GM21423 (cell line): ENCODE data around the gene ERI3.

ENCODE experiments used
- ATAC-seq: cut with Tn5 transposase; IDR thresholded peaks from one replicate; pipeline ENCODE4 v1.9.1; 2021; ENCODE audit warnings: mild to moderate bottlenecking, moderate library complexity; ENCODE audit not compliant: unreplicated experiment

Gene ERI3

GRCh38 chr1:44263568-44264450 is 91.2 kb downstream of the ERI3 start:
- ATAC-seq = no peak

DNA sequence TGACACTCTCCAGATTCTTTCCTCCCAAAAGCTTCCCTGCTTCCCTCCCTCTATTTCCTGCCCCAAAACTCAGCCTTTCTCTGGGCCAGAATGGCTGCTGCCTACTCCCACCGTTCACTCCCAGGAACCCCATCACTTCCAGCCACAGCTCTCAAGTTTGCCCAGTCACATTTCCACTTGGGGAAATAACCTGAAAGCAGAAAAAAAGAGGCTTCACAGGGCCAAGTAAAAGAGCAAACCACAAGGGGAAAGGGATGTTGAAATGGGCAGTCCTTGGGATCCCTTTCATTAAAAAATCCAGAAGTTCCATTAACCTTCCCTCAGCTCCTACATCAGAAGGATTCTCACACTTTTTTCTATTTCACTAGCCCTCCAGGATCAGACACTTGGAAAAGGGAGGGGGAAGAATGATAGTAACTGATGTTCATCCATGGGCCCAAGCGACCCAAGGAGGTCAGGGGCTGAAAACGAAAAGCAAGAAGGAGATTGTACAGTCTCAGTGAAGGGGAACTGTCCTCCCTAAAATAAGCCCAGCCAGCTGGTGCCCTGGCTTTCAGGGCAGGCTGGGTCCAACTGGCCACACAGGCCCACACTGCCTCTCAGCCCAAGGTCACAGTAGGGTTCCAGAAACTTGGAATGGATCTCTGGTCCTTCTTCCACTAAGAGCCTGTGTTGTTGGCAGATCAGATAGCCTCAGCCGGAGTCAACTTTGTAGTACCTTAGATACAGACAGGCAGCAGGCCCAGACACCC is 92.1 kb downstream of the ERI3 start:
- ATAC-seq = no peak

DNA sequence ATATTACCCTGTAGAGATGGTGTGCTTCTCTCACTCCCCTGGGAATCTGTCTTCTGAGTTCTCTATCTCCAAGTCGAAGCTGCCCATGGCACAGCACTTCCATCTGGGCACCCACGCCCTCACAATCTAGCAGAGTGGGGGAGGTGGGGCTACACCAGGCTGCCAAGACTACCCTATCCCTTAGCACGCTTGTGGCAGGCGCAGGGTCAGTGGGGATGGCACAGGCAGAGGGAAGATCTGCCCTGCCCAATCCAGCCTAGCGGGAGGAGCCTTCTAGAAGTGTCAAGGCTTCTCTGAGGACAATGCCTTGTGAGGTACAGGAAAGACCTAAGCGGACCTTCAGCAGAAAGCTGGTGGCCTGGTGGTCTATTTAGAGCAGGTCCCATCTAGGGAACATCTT is 92.6 kb downstream of the ERI3 start:
- ATAC-seq = no peak

- ATAC-seq = no peak
Observed at GRCh38 chr1:44261962-44262361, 93.1 kb downstream of the ERI3 start.

DNA sequence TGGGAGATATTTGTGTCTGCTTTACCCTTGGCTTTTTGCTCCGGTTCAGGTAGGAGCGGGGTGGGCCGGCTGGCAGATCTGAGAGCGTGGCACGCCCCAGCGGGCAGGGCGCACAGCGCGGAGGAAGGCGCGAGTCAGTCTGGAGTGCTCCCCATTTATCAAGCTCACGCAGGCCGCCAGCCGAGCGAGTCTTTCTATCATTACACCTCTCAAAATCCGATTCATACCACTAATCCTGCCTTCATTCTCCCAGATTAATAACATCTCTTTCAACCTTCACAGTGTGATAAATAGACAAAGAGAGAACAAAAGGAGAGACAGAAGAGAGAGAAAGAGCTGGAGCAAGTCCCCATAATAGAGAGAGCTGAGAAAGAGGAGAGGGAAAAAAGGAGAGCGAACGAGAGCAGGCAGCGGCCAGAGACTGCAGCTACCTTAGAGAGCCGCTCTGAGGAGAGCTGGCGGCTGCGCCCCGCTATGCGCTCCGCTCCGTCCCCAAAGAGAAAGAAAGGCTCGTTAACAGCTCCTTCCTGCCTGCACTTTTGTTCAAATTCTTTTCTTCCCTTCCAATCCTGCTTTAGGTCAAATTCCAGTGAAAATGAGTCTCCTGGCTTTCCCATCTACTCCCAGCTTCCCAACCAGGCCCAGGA is 93.8 kb downstream of the ERI3 start:
- no peak for ATAC-seq

DNA sequence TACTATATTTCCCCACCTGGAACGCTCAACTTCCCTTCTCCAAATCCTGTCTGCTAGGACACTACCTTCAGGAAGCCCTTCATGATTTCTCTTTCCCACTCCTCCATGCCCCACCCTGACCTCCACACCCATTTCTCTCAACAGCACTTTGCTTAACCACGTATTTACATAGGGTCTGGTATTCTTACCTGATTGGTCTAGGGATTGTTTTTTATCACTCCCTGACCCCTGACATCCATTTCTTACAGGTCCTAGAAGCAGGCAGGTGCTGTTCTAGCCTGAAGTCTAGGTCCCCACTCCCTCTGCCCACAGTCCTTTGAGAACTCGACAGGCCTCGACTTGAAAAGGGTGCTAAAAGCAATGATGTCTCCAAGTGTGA is 94.3 kb downstream of the ERI3 start:
- ATAC-seq = no peak

DNA sequence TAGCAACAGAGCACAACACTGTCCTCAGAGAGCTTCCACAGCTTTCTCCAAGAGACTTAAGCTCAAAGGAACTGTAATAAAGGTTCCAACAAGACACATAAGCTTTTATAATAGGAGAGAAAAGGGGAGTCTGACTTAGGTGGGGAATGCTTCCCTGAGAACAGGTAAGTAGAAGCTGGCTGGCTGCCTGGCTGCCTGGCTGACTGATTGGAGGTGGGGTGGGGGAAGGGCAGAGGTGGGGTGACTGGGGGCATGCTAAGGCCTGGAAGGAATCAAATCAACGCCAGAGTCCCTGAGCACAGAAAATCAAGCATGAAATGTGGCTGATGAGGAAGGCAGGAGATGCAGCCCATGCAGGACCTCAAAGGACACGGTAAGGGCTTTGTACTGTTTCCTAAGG is 96.0 kb downstream of the ERI3 start:
- no peak for ATAC-seq

- ATAC-seq = no peak
Observed at GRCh38 chr1:44256762-44257554, 98.1 kb downstream of the ERI3 start.

DNA sequence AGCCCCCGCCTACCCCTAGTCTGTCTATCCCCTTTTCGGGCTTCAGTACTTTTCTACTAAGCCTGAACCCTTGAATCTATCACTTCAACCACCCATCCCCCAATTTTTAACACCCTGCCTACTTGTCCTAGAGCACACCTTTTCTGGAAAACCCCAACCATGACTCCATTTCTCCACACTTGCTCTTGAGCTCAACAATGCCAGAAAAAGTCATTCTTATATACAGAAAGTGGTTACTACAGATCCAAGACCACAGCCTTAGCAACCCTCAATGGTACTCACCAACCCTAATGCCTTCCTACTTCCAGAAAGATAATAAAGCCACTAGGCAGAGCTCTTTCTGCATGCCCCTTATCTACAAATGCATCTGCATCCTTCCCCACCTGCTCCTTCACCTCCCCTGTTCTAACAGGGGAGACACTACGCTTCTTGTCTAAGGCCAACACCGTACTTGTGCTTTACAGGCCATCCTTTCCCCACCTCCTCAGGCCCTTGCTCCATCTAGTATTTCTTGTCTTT is 100.6 kb downstream of the ERI3 start:
- no peak for ATAC-seq

- ATAC-seq = no peak
Observed at GRCh38 chr1:44251989-44252671, 102.9 kb downstream of the ERI3 start.

GRCh38 chr1:44251486-44251885 is 103.6 kb downstream of the ERI3 start:
- no peak for ATAC-seq

- no peak for ATAC-seq
Observed at GRCh38 chr1:44250068-44250781, 104.8 kb downstream of the ERI3 start.

DNA sequence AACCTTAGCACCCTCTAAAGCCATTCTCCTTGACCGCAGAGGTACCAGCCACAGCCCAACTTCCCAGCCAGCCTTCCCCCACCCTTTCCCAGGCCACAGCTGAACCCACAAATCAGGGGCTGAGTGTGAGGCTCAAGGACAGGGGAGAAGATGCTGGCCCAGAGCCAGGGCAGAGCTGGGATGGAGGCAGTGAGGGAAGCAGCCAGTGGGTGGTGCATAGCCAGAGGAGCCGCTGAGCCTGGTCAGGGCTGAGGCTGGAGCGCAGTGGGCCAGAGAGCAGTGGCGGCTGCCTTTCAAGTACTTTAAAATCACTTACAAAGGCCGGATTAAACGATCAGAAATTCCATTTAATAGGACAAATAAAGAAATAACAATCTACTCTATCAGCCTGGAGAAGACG is 105.5 kb downstream of the ERI3 start:
- ATAC-seq = no peak

- no peak for ATAC-seq
Observed at GRCh38 chr1:44246806-44247205, 108.3 kb downstream of the ERI3 start.

GRCh38 chr1:44244986-44245385 is 110.1 kb downstream of the ERI3 start:
- no peak for ATAC-seq

DNA sequence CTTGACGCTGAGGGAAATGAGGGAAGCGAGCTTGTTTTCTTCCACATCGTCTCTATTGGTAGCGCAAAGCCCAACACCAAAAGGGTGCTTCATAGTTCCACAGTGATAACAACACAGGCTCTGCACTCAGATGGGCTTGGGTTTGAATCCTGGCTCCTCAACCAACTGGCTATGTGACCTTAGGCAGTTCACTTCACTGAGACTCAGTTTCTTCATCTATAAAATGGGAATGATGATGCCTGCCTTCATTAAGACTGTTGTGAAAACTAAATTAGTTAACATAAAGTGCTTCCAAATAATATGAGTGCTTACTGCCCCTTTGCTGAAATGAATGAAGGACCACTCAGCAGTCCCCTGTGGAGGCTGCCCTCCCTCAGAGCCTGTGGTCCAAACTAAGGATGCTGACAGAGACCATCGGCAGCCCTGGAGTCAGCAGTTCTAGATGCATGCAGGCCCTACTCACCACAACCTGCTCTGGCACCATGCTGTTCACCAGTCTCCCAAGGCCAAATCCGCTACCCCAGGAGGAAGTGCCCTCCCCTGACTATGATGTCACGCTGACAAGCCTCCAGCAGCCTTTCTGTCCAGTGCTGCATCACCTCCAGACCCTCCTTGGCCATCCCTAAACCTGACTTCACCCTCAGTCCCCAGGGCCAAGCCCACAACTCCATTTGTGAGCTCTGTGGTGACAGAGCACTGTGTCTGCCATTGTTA is 111.1 kb downstream of the ERI3 start:
- ATAC-seq = no peak

- ATAC-seq = no peak
Observed at GRCh38 chr1:44242746-44243145, 112.3 kb downstream of the ERI3 start.

DNA sequence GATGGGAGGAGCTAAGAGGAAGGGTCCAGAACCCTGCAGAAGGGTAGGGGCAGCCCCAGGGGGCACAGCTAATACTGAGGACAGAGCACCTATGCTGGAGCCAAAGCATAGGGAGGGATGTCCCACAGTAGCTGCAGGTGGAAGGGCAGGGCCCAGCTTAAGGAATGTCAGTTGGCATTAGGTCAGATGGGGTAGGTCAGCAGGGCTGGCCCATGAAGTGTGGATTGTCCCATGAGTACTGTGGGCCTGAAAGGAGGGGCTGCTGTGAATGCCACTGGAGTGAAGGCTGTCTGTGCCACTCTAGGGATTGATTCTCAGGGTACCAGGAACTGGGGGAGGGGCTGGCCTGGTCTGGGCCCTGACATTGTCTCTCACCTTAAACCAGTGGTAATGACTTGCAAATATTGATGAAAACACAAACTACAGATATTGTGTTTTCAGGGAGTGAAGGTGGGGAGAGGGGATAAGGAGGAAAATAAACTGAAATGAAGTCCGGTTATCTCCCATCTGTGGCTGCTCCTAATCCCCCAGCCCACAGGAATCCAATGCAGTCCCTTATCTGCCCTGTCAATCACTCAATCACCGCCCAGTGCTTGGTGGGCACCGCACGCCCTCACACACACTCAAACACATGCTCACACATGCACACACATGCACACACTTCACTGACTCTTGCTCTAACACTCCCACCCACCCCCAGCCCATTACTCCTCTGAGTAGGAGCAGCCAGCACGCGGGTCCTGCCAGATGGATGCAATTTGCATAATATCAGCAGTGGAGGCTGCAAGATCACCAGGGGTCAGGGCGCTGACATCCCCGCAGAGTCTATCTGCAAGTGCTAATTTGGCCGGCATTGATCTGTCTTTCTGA is 114.0 kb downstream of the ERI3 start:
- ATAC-seq = no peak
